Body of pancreas (tissue), 4 donors: ENCODE data around the gene PPM1H.

Source experiments
- CTCF ChIP-seq, 7 experiments: fragments of 450-650 bp in 4 of 7; fragments of 200-600 bp in 3 of 7; sonication (generic) in 3 of 7; IDR thresholded peaks; one replicate each; pipeline ENCODE4 v1.5.1; 2016 to 2019; ENCODE audit warnings: antibody characterized with exemption in 7 of 7
- POLR2A ChIP-seq, 3 donors: fragments of 450-650 bp; IDR thresholded peaks; one replicate each; pipeline ENCODE4 v1.6.1; 2016; ENCODE audit warnings: antibody characterized with exemption in 3 of 3, mild to moderate bottlenecking in 2 of 3

DNA sequence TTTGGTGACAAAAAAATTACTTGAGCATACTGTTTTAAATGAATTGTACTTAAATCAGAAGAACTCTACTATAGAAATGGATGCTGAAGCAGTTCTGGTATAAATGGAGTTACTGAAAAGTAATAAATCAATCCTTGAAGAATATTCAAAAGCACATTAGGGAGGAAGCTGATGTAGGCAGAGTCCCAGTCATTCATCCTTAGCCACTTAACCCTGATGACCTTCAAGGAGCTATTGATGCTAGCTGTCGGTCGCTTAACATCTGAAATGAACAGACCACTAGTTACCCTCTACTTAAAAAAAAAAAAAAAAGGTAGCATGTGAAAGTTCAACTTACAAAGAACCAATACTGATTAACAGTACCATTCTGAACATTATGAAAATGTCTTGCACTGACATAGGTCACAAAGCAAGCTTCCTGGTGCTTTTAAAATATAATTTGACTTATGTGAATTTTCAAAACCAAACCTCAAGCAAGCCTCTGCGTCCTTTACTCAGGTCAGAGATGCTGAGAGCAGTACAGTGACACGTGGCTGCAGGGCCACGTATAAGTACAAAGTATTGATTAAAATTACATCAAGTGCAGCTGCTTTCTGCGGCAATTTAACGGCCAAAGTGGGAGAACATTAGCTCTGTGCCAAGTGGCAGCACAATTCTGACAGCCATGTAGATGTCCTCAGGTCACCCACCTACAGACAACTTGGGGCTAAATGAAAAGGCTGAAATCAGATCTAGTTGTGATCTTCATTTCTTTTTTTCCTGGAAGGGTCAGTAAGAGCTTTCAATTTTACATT lies 18.1 kb downstream of the PPM1H start:
- TF ChIP-seq CTCF (IDR thresholded peaks at IDR 0.05): no peak
- TF ChIP-seq POLR2A (IDR thresholded peaks at IDR 0.05): no peak
